ENCODE measurements around the gene RASSF5.
"Not testable (repeated sequence)": the region's sequence is repeated elsewhere in the genome, so short reads cannot be mapped to it uniquely, and the experiment has no call there.

RASSF5 gene

DNA sequence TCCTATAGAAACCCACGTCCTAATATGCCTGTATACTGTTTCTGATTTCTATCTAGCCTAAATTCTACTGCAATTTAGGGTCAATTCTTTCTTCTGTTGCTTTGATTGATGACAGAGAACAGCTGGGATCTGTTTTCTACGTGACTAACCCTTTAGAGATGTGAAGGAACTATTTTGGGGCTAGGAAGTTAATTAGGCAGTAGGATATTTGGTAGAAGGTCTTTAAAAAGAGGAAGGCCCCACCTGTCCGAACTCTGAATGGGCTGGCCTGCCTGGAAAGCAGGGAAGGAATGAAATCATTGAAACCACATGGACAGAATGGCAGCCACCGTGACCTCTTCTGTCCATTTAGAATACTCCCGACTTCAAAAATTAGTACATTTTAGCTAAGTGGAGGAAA, 83.9 kb downstream of the RASSF5 start:
- DNase-seq, result no peak

DNA sequence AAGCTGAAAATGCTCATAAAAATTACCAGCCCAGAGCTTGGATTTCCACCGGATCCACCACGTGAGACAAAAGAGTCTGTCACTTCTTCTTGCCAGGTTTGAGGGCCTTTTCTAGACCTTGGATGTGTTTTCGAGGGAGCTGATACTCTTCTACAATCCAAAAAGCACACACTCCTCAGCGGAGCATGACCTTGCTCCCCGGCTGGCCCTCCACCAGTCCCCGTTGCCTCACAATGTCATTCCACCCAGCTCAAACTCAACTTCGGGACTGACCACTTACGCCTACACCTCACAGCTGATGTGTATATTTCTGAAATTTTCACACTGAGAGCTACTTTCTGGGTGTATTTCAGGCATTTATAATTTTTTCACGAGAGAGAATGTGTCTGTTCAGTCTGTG, 84.4 kb downstream of the RASSF5 start:
- DNase-seq, result no peak

DNA sequence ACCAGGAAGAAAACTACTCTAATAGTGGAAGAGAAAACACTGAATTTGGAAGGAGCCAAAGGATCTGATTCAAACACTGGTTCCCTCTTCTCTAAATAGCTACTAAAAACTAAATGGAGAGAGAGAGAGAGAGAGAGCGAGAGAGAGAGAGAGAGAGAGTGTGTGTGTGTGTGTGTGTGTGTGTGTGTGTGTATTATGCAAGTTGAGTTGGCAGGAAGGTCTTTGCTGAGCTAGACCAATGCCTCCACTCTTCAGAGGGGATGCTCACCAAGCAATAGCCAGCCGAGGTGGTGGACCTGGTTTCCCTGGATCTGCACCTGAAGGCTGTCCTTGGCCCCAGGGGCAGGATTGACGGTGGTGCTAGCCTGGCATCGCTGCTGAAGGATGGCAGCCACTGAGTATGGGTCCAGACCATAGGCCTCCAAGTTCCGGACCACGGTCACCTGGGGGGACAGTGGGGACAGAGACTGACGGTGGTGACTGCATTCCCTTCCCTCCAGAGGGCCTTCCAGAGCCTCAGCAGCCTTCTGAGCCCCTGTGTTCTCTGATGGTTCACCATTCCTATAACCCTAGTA, 86.1 kb downstream of the RASSF5 start:
- DNase-seq, result no peak

DNA sequence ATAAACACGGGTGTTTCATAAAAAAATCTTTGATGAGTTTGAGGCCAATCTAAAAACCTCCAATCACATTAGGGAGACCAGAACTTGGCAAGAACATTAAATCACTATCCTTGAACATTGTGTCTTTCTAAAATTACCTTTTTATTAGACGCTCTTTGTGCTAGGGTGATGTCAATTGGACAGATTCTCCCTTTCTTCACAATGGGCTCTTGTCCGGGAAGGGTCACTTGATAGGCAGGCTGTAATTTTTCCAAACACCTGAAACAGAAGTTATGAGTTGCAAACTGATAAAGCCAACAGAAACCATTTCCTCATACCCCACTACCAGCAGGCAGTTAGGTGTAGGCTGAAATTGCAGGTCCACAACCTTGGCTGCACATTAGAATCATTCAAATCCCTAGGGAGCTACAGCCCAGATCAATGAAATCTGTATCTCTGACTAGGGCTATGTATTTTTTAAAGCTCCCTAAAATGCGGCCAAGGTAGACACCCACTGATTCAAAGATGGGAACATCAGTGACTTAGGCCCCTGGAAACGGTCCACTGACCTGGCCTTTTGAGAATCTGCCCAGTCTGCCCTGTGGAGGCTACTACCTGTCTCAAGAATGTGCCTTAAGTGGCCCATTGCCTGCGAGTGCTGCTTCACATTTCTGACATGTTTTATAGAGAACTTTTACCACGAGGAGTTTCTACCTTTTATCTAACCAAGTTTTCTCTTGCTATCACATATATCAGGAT, 88.4 kb downstream of the RASSF5 start:
- no peak for DNase-seq

DNA sequence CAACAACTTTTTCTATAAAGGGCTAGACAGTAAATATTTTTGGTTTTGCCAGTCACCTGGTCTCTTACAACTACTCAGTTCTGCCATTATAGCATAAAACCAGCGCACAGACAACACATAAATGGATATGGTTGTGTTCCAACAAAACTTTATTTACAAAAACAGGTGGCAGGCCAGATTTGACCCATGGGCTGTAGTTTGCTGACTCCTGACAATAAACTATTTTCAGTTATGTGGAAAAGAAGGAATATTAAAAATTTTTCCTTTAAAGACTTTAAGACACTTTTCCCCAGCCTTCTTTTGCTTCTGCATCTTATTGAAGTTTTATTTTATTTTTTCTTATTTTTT, 89.0 kb downstream of the RASSF5 start:
- DNase-seq, result no peak

DNA sequence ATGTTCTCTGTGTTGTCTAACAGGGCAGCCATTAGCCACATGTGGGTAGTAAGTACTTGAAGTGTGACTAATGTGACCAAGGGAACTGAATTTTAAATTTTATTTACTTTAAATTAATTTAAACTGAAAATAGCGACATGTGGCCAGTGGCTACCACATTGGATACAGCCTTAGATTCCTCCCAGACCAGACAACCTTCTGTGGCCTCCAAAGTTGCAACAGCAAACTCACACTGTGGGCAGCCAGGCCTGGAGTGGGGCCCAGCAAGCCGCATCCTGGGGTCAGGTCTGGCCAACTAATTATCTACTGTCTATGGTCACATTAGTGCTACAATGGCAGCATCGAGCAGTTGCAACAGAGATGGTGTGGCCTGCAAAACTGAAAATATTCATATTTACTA, 93.2 kb downstream of the RASSF5 start:
- no peak for DNase-seq

DNA sequence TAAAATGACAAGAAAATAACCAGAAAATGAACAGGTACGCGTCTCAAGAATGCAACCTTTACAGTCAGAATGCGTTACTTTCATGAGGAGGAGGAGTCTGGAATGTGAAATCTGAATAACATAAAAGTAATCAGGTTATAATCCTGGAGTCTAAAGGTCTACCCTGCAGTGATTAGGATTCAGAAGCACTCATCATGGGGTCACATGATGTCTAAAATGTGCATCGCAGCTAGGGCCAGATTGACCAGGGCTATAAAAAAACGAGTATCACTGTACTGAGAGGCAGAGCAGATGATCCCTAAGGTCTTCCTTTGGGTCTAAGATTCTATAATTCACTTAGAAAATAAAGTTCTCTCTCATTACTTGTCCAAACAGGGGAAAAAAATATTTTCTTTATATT, 97.5 kb downstream of the RASSF5 start:
- no peak for DNase-seq

DNA sequence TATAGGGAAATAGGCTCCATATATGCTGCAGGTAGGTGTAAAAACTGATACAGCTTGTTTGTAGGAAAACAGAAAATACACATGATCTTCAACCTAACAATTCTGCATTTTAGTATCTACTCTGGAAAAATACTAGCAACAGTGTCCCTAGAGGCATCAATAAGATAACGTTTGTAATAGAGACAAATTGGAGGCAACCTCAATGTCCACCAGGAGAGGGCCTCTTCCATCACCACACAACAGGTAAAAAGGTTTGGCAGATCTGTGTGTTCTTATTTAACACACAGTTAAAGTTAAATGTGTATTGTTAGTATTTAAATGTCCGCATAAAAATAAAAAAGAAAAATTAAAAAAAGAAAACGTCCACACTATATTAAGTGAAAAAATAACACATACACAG, 99.5 kb downstream of the RASSF5 start:
- no peak for DNase-seq

DNA sequence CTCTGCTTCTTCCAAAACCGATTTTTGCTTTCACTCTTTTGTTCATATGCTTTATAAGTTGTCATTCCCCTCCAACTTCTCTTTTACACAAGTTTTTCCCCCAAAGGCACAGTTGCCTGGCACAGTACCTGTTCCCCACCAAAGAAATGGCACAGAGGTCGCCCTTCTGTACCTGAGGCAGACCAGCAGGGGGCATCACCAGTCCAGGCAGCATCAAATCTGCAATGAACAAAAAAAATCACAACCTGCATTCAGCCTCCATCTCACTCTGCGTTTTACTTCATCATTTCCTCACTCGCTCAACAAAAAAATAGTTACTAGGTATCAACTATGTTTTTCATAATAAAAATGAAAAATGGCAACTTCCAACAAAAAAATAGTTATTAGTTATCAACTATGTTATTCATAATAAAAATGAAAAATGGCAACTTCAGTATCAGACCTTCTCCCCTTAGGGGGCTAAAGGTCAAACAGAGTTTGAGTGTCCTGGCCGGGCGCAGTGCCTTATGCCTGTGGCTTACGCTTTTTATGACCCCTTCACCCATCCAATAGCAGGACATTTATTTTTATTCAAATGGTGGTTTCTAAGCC, 100.9 kb downstream of the RASSF5 start:
- peak; percentile 38 for DNase-seq

DNA sequence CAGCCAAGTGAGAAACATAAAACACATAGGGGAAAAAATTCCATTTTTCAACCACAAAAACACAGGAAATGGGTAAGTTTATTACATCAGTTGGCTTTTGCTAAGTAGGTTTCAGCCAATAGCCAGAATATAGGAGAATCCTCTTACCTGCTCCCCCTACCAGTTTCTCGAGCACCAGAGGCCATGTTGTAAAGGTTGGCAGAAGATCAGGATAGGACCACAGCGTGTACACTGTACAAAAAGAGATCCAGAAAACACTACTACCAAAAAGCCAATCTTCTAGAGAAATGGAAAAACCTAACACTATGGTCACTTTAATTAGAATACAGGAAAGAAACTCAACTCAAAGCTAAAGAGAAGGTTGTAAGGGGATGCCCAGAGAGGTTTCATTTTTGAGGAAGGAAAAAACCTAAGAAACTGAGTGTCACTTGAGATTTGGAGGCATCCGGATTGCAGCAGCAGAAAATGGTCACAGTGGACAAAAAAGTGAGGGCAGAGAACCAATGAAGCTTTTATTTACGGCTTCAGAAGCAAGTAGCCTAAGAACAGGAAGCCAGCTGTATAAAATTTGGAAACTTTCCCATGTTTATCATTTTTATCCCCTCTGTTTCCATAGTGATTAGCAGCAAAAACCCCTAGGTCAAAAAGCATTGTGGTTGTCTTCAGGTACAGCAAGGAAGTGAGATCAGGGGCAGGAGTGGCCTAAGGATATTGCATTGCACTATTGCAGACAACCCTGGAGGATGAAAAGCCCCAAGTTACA, 102.1 kb downstream of the RASSF5 start:
- no peak for DNase-seq

DNA sequence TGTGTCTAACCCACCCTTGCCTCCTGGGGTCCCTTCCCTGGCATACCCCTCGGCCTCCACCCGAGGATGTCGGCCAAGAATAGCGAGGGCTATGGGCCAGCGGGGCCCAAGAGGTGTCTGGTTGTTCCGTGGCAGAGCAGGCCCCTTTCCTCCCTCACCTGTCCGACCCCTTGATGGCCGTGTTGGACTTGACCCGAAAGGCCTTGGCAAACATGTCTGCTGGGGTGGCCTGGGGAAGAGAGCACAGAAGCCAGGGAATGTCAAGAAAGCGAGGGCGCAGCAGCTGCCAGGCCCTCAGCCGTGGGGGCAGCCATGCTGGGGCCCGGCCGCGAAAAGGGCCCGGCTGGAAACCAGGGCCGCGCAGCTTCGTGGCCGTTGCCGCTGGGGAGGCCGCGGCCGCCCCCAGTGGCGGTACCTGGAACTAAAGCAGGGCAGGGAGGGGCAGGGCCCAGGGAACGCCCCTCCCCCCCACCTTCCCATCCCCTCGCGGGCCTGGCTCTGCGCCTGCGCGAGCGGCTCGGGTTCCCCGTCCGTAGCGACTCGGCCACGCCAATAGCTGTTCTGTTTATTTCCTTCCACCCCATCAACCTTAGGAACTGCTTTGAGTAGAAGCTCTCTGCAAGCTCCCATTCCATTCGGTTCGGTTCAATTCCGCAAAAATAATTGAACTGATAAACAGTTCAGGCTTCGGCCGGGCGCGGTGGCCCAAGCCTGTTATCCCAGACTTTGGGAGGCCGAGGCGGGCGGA, 105.0 kb downstream of the RASSF5 start, which contains the start of gene EIF2D:
EIF2D (minus strand) TSS at position 337 of the 748 bp plus-strand sequence; CDS start at position 214, 123 bp downstream.
- peak; percentile 98 for DNase-seq

DNA sequence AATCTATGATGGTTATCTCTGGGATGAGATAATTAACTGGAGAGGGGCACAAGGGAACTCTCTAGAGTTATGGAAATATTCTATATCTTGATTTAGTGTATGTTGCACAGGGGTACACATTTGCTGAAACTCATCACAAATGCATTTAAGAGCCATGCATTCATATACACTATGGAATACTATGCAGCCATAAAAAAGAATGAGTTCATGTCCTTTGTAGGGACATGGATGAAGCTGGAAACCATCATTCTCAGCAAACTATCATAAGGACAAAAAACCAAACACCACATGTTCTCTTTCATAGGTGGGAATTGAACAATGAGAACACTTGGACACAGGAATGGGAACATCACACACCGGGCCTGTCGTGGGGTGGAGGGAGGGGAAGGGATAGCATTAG, 119.1 kb downstream of the RASSF5 start:
- DNase-seq, result not testable (repeated sequence)

DNA sequence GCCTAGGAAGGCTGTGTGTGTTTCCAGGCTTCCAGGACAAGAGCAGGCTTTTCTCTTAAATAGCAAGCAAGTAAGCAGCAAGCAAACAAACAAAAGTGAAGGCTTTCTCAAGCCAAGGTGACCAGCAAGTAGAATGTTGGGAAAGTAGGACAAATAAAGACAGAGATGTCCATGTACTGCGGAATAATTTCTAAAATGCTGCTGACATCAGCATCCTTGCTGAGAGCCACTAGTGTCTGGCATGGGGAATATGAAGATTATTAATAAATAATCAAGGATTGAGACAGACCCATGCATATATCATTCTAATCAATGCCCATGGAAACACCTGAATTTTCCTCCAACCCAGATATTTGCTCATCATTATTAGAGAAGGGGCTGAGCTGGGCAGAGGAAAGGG, 121.6 kb downstream of the RASSF5 start:
- no peak for DNase-seq

DNA sequence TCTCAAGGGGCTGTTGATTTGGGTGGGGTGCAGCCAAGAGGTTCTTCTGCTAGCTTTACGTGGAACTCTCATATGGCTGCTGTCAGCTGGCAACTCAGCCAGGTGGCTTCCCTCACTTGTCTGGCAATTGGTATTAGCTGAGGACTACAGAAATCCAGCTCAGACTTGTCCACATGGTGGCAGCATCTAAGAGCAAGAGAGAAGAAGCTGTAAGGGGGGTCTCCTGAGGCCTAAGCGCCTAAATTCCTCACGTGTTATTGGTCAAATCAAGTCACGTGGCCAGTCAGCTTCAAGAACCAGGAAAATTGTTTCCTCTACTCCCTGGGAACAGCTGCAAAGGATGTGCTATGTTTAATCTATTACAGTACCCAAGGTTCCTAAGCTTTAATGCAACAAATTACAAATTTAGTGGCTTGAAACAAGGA, 123.8 kb downstream of the RASSF5 start:
- peak; percentile 43 for DNase-seq

DNA sequence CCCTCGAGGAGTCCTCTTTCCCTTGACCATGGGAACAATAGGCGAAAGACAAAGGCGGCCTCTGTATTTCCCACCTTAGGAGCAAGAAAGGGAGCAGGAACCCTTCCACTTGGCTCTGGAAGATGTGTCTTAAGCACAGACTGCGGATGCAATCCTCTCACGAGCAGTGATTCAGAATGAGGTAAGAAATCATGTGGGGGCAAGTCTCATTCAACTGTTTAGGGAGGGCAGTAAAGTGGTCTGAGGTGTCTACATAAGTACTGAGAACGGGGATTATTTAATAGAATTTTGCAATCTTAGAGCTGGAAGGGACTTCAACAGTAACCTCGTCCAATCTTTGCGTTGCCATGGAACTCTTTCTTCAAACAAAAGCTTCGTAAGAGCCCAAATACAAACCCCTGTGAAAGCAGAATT, 126.4 kb downstream of the RASSF5 start:
- DNase-seq, result no peak

DNA sequence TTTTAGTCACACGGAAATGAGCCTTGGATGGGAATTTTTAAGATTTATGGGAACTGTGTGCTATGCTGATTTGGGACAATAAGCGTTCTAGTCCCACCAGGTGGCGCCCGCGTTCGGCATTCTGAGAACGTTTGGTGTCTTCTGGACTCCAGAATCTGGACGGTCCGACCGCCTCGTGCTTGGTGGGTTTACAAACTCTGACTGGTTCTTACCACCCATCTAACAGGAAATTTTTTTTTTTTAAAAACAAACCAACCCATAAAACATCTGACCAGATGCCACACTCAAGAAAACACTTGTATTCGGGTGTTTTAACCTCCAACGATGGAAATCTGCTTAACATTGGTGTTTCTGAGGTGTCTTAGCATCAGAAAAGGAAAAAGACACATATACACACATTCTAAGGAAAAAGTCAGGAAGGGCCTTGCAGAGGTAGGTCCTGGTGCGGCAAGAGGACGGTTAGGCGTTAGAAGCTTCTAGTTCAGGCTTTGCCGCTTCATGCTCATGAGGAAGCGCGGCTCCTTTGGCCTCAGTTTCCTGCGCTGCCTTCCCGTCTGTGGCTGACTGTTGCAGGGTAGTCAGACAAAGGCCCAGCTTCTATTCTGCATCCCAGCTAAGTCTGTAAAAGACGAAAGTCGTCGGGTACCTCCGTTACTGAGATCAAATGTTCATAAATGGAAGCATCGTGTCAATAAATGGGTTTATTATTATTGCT, 127.2 kb downstream of the RASSF5 start:
- DNase-seq, result peak; percentile 83

DNA sequence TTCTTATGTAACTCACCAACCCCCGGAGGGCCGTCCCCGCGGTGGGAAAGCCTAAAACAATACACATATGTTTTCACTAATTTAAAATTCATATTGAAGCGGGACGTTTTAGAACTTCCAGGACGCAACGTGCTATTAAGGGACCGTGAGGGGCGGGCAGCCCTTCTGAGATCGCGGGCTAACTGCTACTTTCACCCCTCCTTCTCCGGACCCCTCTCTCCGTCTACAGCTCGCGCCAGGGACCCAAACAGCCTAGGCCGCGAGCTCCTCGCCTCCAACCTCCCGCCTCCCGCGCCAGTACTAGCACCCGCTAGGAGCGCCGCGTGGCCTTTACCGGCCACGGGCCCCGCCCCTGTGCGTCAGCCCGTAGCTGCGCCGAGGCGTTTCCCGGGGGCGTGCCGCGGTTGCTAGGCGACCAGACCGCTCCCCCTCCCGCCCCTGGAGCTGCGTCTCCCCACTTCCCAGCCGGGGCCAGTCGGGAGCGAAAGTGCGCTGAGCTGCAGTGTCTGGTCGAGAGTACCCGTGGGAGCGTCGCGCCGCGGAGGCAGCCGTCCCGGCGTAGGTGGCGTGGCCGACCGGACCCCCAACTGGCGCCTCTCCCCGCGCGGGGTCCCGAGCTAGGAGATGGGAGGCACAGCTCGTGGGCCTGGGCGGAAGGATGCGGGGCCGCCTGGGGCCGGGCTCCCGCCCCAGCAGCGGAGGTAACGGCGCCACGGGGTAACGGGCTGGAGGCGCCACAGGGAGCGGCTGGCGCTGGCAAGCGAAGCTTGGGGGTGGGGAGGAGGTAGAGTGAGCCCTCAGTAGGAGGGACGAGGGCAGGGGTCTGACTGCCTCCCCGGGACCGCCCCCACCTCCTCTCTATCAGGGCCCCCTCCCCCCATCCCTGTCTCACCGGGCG, 128.0 kb downstream of the RASSF5 start, which contains the start of gene DYRK3:
DYRK3 (plus strand) TSS at position 457 of the 898 bp plus-strand sequence; CDS start at position 625, 168 bp downstream.
- DNase-seq, result peak; percentile 95

DNA sequence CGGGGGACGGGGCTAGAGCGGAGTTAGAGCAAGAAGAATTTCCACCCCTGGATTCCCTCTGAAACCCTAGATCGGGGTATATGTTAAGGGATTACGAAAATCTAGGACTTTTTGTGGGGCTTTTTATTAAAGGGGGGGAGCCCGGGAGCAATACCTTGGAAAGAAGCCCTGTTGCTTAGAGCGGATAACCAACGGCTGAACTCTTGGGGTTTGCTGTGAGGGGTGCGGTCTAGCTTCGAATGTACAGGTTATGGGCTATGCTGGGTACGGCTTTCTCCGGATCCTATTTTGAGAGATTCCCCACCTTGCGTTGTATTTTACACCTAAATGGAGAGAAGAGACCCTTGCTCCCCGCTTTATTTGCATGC, 128.6 kb downstream of the RASSF5 start:
- DNase-seq, result peak; percentile 65

DNA sequence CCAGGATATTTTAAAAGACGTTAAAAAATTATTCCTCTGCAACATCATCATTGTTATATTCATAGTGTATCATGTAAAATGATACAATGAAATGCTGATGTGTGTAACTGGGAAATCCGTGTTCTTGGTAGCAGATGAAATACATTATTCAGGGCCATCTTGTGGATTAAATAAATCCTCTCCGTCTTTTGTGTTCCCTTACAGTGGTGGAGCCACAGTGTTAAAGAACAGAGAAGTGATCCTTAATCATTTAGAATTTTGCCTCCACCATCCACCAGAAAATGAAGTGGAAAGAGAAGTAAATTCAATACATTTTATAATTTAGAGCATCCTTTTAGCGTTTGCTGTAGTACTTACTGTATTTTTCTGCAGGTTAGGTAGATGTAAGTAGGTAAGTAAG, 129.3 kb downstream of the RASSF5 start:
- DNase-seq, result no peak

DNA sequence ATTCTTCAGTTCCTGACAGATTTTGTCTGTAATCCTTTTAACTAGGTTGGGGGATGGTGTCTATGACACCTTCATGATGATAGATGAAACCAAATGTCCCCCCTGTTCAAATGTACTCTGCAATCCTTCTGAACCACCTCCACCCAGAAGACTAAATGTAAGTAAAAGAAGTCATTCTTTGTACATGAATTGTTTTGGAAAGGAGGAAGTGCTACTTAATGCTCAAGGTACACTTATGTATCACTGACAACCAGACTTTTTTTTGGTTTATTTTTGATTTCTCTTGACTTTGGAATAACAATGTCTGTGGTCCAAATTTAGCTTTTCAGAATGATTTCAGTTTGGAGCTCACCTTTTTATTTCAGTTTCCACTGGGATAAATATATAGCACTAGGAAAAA, 130.3 kb downstream of the RASSF5 start:
- no peak for DNase-seq
